ENCODE results near the gene DLGAP1. TPM values are rescaled to one million over a fixed set of nuclear protein-coding genes. Genes with fewer than 3 reads are reported as not detected.

Gene DLGAP1
- total and polyA plus RNA-seq, 2 of the 4 experiments (the other 2 are of a cell fraction) = under 0.01 to 0.09 TPM

- DNase-seq (no peak), ATAC-seq (ENCODE audit: low read depth) (no peak)
- H2BK15ac ChIP-seq (ENCODE audit: low read depth, low read length) = no peak overlapping the region
- intact Hi-C loops (cut with micrococcal nuclease) = no loop called here
- H2AK9ac ChIP-seq (replicated peaks; ENCODE audit: low read depth, low read length, poor library complexity) = no peak overlapping the region
- no peak overlapping the region for H2AK5ac ChIP-seq (ENCODE audit: low read depth, low read length)
- no peak overlapping the region for H3K14ac ChIP-seq (replicated peaks; ENCODE audit: low read depth, low read length)
- POLR2A ChIA-PET (ENCODE audit: unreplicated experiment) = no interaction called here
- H3K27ac ChIP-seq (ENCODE audit: insufficient read depth, low read length) = no peak overlapping the region
- no peak overlapping the region for H3K56ac ChIP-seq (ENCODE audit: extremely low read depth, insufficient read depth, low read length)
- H4K20me1 ChIP-seq (ENCODE audit: insufficient read depth, low read length) = no peaks in the 10 kb centered on the region
- WGBS, 2 experiments (ENCODE audit: extremely low coverage in 2 of 2, insufficient read length in 1 of 2) = no CpG with 5 or more reads among the region's 3 CpGs
- H4K8ac ChIP-seq (ENCODE audit: low read depth in 2 of 2, low read length in 2 of 2) = no peak overlapping the region
- no peak overlapping the region for H4K5ac ChIP-seq (ENCODE audit: low read depth, low read length)
- peaks cover 4% of the 10 kb centered on the region; the same call in 1 of the 2 replicates for H3K9me3 ChIP-seq (ENCODE audit: control insufficient read depth, insufficient read depth, low read length)
- no peak overlapping the region for H3K4ac ChIP-seq (ENCODE audit: low read depth, low read length)
- dilution Hi-C loops (cut with HindIII; ENCODE audit: low sequenced_read_pairs, unreplicated experiment) = no loop called here
- TF ChIP-seq BHLHE40 (IDR thresholded peaks at IDR 0.05; ENCODE audit: low read depth, low read length) (no peak), SMC3 (IDR thresholded peaks at IDR 0.05; ENCODE audit: low read depth, low read length) (no peak), CTCF (conservative IDR thresholded peaks at IDR 0.05; ENCODE audit: low read depth, low read length) (no peak), POLR2A (IDR thresholded peaks at IDR 0.05; ENCODE audit: low read depth, low read length) (no peak)
- H3K36me3 ChIP-seq (ENCODE audit: control insufficient read depth, insufficient read depth, low read length) = no peaks in the 10 kb centered on the region
- H2BK5ac ChIP-seq (ENCODE audit: low read depth, low read length, poor library complexity, severe bottlenecking) = no peak overlapping the region
- H3K23ac ChIP-seq (ENCODE audit: low read depth, low read length) = no peak overlapping the region
- no peak overlapping the region for H3K18ac ChIP-seq (ENCODE audit: low read depth, low read length)
- BruUV-seq (replicated peaks) = no TSS peak
- no peak overlapping the region for H3K4me2 ChIP-seq (ENCODE audit: low read depth, low read length)
- no peaks in the 10 kb centered on the region for H3K4me1 ChIP-seq (ENCODE audit: control insufficient read depth, insufficient read depth, low read length)
- no peak overlapping the region for H3K4me3 ChIP-seq (ENCODE audit: insufficient read depth, low read depth, low read length)
- H3K27me3 ChIP-seq (ENCODE audit: control insufficient read depth, insufficient read depth, low read length) = no peaks in the 10 kb centered on the region
- no peak overlapping the region for H2BK20ac ChIP-seq (ENCODE audit: low read depth, low read length)
- H2BK120ac ChIP-seq (ENCODE audit: low read depth, low read length) = no peak overlapping the region
- H4K91ac ChIP-seq (ENCODE audit: insufficient read depth, low read depth, low read length) = no peak overlapping the region
- H3K79me1 ChIP-seq (ENCODE audit: low read depth in 1 of 2, low read length in 2 of 2) = no peaks in the 10 kb centered on the region
- no peaks in the 10 kb centered on the region for H3K9me1 ChIP-seq (ENCODE audit: insufficient read depth, low read length)
- CTCF ChIA-PET = interaction anchor here (0.5 kb wide), 1 partner anchor 164 kb away, joined by 4 read pairs; no protein-coding TSS in a partner anchor
- no peak overlapping the region for H2AFZ ChIP-seq (replicated peaks; ENCODE audit: low read length, poor library complexity)
- no peak overlapping the region for H3K9ac ChIP-seq (ENCODE audit: low read depth, low read length)
- in situ Hi-C loops (cut with MboI; ENCODE audit: low sequenced_read_pairs) = no loop called here
Measured at GRCh38 chr18:4233468-4233867, 221.6 kb downstream of the DLGAP1 start.
